HUDEP-2 (cell line): ENCODE measurements around the gene CCDC83.
"Not testable (repeated sequence)": the region's sequence is repeated elsewhere in the genome, so short reads cannot be mapped to it uniquely, and the experiment has no call there.

ENCODE experiments used
- DNase-seq, 76 experiments: peaks; one replicate each; lab custom pipeline; 2025; ENCODE audit not compliant: unreplicated experiment in 76 of 76; lab: John Stamatoyannopoulos, UW

CCDC83 gene

GRCh38 chr11:85875505-85875904 is 20.3 kb downstream of the CCDC83 start:
- DNase-seq: no peak

GRCh38 chr11:85884581-85885021 is 29.4 kb downstream of the CCDC83 start:
- no peak for DNase-seq

GRCh38 chr11:85886089-85887056 is 31.2 kb downstream of the CCDC83 start:
- no peak for DNase-seq

- no peak for DNase-seq
These were observed 33.9 kb downstream of the CCDC83 start for GRCh38 chr11:85889108-85889507.

- DNase-seq: no peak
These were observed 34.7 kb downstream of the CCDC83 start for GRCh38 chr11:85889676-85890579.

GRCh38 chr11:85893395-85893794 is 38.2 kb downstream of the CCDC83 start:
- DNase-seq: no peak

GRCh38 chr11:85896876-85897275 is 41.7 kb downstream of the CCDC83 start:
- no peak for DNase-seq

GRCh38 chr11:85898456-85898855 is 43.3 kb downstream of the CCDC83 start:
- DNase-seq: no peak

GRCh38 chr11:85902353-85902752 is 47.2 kb downstream of the CCDC83 start:
- no peak for DNase-seq

GRCh38 chr11:85903406-85903805 is 48.2 kb downstream of the CCDC83 start:
- no peak for DNase-seq

GRCh38 chr11:85903811-85904210 is 48.6 kb downstream of the CCDC83 start:
- no peak for DNase-seq

- DNase-seq: no peak
These were observed 57.2 kb downstream of the CCDC83 start for GRCh38 chr11:85912414-85912813.

GRCh38 chr11:85913513-85913912 is 58.3 kb downstream of the CCDC83 start:
- DNase-seq: no peak

GRCh38 chr11:85914425-85914824 is 59.2 kb downstream of the CCDC83 start:
- no peak for DNase-seq

GRCh38 chr11:85918910-85919794 is 64.0 kb downstream of the CCDC83 start:
- no peak for DNase-seq

GRCh38 chr11:85922367-85922766 is 67.2 kb downstream of the CCDC83 start:
- DNase-seq: no peak

- no peak for DNase-seq
These were observed 68.3 kb downstream of the CCDC83 start for GRCh38 chr11:85923455-85923854.

GRCh38 chr11:85926653-85927214 is 71.6 kb downstream of the CCDC83 start:
- not testable (repeated sequence) for DNase-seq

GRCh38 chr11:85930879-85931366 is 75.7 kb downstream of the CCDC83 start:
- no peak for DNase-seq
